ENCODE results near the gene GABBR2.

Gene GABBR2

DNA sequence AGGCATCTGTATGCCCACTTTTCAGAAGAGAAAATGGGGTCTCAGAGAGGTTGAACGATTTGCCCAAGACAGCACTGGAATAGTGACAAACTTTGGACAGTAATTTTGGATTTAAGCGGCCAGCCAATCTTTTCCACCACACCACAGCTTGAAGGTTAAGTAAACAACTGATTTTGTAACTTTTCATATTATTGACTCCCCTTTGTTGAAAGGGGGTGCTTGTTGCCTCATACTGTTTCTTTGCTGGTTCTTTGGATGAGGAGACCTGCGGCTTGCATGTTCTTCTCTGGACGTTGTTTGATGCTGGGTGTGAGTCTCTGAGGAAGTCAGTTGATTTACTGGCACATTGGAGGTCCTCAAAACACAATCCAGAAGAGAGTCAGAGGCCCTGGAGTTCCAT, 11.7 kb upstream of the GABBR2 start:
- DNase-seq = no peak

GRCh38 chr9:98719055-98719454, 10.3 kb upstream of the GABBR2 start:
- no peak for DNase-seq

DNA sequence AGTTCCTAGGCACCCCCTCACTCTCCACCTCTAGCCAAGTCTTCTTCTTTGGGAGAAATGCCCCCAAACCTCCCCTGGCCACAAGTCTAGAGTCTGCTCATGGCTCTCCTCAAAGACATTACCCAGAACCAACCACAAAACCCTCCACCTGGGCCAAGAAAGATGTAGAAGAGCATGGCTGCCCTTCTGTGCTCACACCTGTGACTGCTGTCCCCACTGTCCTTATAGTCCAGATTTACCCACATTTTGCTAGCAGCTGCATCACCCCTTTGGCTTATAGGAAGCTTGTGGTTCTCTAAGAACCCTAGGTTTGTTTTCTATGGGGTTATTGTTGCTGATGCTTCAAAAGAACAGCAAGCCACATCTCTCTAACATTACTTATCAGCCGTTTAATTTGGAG, 6.1 kb upstream of the GABBR2 start:
- DNase-seq = no peak

- no peak for DNase-seq
Measured at GRCh38 chr9:98712987-98713386, 4.3 kb upstream of the GABBR2 start.

DNA sequence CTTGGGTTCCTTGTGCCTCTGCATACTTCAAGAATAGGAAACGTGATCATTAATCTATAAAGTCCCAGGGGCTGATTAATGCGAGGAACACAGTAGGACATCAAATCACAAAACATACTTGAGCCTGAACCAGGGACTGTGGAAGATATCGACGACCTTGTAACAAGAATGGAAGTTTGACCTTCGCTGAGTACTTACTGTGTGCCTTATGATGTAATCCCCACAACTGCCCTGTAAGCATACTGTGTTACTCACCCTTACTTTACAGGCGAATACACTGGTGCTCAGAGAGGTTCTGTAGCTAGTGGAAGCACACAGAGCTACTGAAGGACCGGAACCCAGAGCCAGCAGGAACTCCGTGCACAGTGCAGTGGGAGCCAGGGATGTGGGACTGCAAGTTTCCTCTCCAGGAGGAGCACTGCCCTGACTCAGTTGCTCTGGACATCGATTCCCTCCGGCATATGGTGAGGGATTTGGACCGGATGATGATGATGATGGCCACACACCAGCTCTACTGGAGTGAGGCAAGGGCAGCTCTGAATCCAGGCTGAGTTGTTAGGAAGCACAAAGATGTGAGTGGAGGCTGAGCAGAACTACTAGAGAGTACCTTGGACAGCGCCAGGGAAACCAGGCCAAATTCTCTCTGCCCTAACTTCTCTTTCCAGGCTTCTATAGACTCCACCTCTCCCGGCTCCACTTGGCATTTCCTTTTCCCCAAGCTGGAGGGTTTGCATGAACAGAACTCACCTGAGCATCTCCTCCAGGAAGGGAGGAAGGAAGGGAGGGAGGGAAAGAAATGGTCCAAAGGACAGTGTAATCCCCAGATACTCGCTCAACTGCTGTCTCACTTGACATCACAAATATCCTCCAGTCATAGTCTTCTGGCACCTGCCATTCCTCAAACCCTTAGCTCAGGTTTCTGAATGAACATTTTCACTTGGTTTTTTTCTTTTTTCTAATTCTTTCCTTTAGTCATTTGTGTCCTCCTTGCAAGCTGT, 1.5 kb upstream of the GABBR2 start:
- DNase-seq = no peak

GRCh38 chr9:98708103-98708932, 417 bp downstream of the GABBR2 start:
- no peak for DNase-seq

GRCh38 chr9:98707166-98708102, 1.3 kb downstream of the GABBR2 start:
- DNase-seq = peak; percentile 19

- no peak for DNase-seq
Measured at GRCh38 chr9:98706651-98707165, 2.0 kb downstream of the GABBR2 start.

DNA sequence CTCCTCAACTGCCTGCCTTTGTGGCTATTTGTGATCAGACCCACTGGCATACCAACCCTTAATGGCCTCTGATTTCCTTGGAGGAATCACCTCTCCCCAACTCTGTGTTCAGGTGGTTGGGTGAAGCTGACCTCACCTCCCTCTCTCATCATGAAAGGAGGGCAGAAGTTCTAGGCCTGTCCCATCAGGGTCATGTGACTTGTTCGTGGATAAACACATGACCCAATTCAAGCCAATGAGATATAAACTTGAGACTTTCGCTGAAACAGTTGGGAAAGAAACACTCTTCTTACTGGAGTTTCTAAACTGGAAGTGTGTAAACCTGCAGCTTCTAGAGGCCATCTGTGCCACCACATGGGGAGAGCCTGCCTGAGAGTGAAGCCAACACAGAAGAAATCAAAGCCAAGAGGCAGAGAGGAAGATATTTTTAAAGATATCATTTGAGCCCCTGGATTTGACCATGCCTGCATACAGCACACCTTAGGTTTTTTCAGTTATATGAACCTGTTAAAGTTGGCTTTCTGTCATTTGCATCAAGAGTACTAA, 5.8 kb downstream of the GABBR2 start:
- DNase-seq = no peak

DNA sequence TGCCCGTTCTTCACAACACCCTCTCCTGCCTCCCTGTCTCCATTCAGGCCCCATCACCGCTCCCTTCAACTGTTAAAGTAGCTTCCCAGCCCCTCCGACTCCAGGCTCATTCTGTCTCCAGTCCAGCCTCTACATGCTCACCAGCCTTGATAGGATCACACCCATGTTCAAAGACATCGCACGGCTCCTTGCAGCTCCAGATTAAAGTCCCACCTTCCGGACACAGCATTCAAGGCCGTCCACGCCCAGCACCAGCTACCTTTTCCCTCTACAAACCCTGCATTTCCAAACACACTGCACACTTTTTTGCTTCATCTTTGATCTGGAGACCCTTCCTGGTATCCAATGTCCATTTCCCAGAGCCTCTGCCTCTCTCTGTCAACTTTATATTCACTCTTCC, 6.4 kb downstream of the GABBR2 start:
- DNase-seq = no peak

DNA sequence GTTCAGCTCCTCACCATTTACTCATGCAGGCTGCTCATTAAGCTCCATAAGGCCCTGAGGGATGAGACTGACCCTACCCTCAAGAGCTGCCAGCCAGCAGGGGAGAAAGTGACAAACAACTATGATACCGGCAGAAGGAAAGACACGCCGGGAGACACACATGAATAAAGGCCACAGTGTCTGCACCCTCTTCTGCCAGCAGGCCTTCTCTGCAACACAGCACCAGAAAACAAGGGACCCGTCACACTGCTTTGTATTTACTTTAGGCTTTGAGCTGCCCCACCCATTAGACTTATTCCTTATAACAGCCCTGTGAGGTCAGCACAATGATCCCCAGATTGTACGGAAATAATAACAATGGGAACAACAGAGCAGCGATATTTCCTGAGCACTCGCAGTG, 7.2 kb downstream of the GABBR2 start:
- DNase-seq = no peak

DNA sequence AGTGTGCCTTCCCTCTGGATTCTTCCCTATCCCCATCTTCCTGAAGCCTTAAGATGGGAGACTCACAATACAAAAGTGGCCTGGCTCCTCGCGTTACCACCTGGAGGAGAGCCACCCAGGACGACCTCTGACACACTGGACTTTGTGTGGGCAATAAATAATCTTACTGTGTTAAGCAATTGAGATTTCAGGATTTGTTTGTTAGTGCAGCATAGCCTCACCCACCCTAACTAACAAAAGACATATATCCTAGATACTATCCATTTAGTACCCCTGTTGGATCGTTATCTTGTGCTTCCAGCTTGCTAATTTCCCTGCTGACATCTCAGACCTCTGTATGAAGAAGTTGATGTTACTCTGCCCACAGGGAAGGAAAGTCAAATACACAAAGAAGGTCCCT, 7.9 kb downstream of the GABBR2 start:
- no peak for DNase-seq

- DNase-seq = no peak
Measured at GRCh38 chr9:98698856-98699255, 9.9 kb downstream of the GABBR2 start.

DNA sequence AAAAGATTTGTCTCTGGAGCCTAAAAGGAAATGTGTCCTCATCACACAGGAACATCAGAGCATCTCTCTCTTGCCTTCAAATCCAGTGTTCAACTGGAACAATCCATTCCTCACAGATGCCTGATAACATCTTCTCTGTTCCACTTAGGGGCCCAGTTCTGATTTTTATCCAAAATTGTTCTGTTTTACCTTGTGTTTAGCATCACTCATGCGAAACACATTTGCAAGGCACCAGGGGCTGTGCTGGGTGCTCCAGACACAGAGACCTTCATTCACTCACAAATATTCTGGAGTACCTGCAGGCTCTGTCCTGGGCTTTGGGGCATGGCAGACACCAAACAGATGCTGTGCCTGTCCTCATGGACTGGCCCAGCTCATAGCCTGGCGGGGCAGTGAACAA, 13.8 kb downstream of the GABBR2 start:
- DNase-seq = no peak

GRCh38 chr9:98692392-98692791, 16.3 kb downstream of the GABBR2 start:
- DNase-seq = no peak

DNA sequence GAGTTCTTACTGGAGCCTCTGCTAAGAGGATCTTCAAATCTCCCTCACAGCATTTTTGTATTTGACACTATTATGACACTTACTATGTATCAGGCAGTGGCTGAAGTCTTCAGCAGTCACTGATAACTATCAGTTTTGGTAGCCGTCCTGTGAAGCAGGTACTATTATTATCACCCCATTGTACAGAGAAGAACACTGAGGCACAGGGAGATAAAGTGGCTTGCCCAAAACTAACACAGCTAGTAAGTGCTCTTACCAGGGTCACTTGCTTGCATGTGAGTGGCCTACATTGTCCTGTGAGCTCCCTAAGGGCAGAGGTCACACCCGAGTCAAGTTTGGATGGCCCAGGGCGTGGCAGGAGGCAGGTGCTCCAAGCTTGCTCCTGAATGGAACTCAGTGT, 16.8 kb downstream of the GABBR2 start:
- DNase-seq = no peak

DNA sequence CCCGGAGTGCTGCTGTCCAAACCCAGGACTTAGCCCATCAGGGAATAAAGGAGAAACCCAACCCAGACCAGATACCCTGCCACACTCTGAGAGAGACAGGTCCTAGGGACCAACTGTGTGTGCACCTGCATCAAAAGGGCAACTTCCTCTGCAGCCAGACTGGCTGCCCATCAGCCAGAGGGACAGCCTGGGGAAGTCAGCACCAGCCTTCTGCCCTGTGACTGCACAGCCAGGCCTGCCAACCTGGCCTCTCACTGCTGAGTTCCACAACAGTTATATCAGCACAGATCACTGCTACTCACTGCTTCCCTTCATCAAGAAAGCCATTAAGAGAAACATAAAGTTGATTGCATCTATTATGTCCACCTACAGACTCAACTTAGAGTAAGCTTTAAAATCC, 18.0 kb downstream of the GABBR2 start:
- no peak for DNase-seq

DNA sequence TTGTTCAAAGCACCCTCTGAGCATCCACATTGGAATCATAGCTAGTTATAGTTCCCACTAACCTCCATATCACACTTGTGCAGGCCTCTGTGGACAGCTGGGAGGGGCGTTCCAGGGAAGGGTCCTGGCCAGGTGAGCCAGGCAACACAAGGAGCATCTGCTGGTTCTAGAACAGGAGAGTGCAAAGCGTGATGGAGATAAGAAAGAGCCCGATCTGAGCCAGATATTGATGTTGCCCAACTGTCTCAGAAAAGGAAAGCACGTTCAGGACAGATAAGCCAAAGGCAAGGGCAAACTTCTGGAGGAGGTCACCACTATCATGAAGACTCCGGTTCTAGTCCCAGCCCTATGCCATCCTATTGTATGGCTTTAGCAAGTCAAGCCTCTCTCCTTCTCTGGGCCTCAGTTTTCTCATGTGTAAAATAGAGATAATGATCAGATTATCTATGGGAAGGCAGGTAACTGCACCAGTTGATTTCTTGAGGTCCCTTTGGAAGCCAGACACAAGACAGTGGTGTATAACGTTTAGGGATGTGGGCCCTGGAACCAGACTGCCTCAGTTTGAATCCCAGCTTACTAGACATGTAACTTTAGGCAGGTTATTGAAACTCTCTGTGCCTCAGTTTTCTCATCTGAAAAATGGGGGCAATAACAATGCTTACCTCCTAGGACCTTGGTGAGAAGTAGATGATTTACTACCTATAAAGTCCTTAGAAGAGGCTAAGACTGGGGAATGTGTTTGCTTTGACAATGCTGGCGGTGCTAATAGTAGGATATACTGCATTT, 19.8 kb downstream of the GABBR2 start:
- DNase-seq = no peak

DNA sequence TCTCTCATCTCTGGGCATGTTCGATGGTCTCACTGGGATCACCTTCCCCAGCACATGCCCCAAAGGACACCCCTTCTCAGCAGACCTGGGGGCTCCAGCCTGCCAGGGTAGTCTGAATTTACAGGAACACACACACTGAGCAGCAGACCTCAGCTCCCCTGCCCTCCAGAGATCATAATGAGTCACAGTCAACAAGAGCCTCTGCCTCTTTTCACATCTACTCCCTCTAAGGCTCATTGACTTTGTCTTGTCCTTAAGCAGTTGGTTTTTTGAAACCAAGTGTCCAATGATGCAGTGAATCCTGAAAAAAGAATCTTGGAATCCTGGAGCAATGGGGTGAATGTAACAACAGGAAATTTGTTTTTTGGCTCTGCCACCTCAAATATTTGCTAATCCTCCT, 20.8 kb downstream of the GABBR2 start:
- DNase-seq = no peak

DNA sequence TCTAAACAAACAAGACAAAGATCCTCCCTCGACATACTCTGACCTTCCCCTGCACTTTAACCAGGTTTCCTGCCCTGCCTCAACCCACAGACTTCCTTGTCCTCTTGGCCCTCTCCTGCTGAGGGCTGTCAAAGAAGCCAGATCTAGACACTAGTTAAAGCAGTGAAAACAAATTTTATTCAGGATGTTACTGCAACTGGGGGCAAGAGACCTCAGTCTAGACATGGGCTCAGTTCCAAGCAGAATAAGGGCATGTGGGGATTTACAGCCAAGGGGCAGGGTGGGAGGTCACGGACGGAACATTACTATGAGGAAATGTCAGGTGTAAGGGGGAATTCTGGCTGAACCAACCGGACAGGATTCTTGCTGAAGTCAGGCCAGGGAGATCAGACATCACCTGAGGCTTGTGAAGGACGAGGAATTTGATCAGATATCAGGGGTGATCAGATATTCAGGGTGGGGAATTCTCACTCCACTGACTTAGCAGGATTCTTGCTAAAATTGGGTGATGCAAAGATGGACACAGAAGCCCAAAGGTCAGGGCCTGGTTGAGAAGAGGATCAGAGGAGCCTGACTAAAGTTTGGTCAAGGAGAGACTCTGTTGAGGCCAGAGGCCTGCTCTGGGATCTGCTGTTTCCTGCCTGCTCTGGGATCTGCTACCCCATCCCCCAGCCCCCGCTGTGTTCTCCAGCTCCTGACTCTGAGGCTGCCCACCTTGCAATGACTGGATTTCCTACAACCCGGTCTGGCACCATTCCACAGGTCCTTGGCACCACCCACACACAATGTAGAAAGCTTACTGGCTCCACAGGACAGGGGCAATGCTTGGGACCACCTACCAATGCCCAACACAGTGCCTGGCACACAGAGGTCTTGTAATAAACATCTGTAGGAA, 21.5 kb downstream of the GABBR2 start:
- no peak for DNase-seq
